Endothelial cell of umbilical vein (primary cell): ENCODE data around the gene TBC1D14. TPM values are rescaled to one million over a fixed set of nuclear protein-coding genes. Genes with fewer than 3 reads are reported as not detected.

ENCODE experiments used
- BruUV-seq: library from RNA; stranded (reverse); fragments of 400-500 nt; replicated peaks from 2 replicates; lab custom pipeline; 2021; lab: Mats Ljungman, UMichigan
- CTCF ChIA-PET: fragments of 300-600, 350-600 bp; sonication (Branson Sonifier 250); formaldehyde crosslinking; loops from one replicate; lab custom pipeline; 2021; ENCODE audit warnings: antibody characterized with exemption, inconsistent platforms; lab: Charles Lee
- POLR2A ChIA-PET: fragments of 300-600, 350-600 bp; sonication (Branson Sonifier 250); formaldehyde crosslinking; loops from one replicate; lab custom pipeline; 2021; ENCODE audit warnings: antibody characterized with exemption, inconsistent platforms; lab: Charles Lee
- DNase-seq: peaks from one replicate; pipeline ENCODE4 v3.0.0-alpha.2; 2011; ENCODE audit warnings: low read depth, low spot score
- FAIRE-seq: peaks from 2 replicates; lab custom pipeline; 2011; peaks lifted over from hg19 to GRCh38; lab: Jason Lieb, UNC
- H2AFZ ChIP-seq: 2 replicates; pipeline ENCODE4 v1.6.0; 2012; ENCODE audit warnings: low read depth, low read length, control low read depth, inconsistent platforms
- H3K27ac ChIP-seq: 2 replicates; pipeline ENCODE4 v1.5.1; 2011; ENCODE audit warnings: low read depth, mild to moderate bottlenecking, control low read depth, low read length, moderate library complexity; ENCODE audit not compliant: insufficient read depth
- H3K27me3 ChIP-seq, 2 experiments: 2 replicates each; pipeline versions ENCODE4 v1.6.0 to v1.6.1; 2011; ENCODE audit warnings: low read length in 2 of 2, mixed read lengths in 1 of 2; ENCODE audit not compliant: control insufficient read depth in 2 of 2, insufficient read depth in 2 of 2
- H3K36me3 ChIP-seq, 2 experiments: 2 replicates in 1 of 2; 3 replicates in 1 of 2; pipeline ENCODE4 v1.5.1; 2011; ENCODE audit warnings: low read length in 2 of 2, mild to moderate bottlenecking in 1 of 2, moderate library complexity in 1 of 2; ENCODE audit not compliant: control insufficient read depth in 2 of 2, insufficient read depth in 2 of 2; ENCODE audit errors: extremely low read depth in 1 of 2
- H3K4me1 ChIP-seq: 3 replicates; pipeline ENCODE4 v1.5.1; 2011; ENCODE audit warnings: mild to moderate bottlenecking, low read length; ENCODE audit not compliant: control insufficient read depth, insufficient read depth; ENCODE audit errors: extremely low read depth
- H3K4me2 ChIP-seq: 2 replicates; pipeline ENCODE4 v1.6.1; 2011; ENCODE audit warnings: low read length, control low read depth, mixed read lengths; ENCODE audit not compliant: insufficient read depth
- H3K4me3 ChIP-seq, 3 experiments: fragments of 200-600 bp in 1 of 3; sonication (generic), shearing (Covaris generic) in 1 of 3; replicated peaks in 1 of 3; 2 replicates each; pipeline ENCODE4 v1.5.1; 2011 to 2016; ENCODE audit warnings: control low read depth in 3 of 3, low read length in 3 of 3, mild to moderate bottlenecking in 2 of 3, inconsistent platforms in 1 of 3, low read depth in 1 of 3, moderate library complexity in 1 of 3; ENCODE audit not compliant: insufficient read depth in 1 of 3
- H3K79me2 ChIP-seq: 2 replicates; pipeline ENCODE4 v1.6.0; 2012; ENCODE audit warnings: low read length, inconsistent platforms; ENCODE audit not compliant: control insufficient read depth, insufficient read depth
- H3K9ac ChIP-seq: replicated peaks from 2 replicates; pipeline ENCODE3; 2011; ENCODE audit warnings: low read length, control low read depth; ENCODE audit not compliant: insufficient read depth; ENCODE audit errors: extremely low read depth
- H3K9me1 ChIP-seq: replicated peaks from 3 replicates; pipeline ENCODE4 v1.6.0; 2011; ENCODE audit warnings: mild to moderate bottlenecking, low read length; ENCODE audit not compliant: control insufficient read depth, insufficient read depth; ENCODE audit errors: extremely low read depth
- H3K9me3 ChIP-seq: replicated peaks from 2 replicates; pipeline ENCODE4 v1.5.1; 2012; ENCODE audit warnings: low read length, inconsistent platforms; ENCODE audit not compliant: control insufficient read depth, insufficient read depth
- H4K20me1 ChIP-seq: replicated peaks from 2 replicates; pipeline ENCODE3; 2011; ENCODE audit warnings: mild to moderate bottlenecking, low read length; ENCODE audit not compliant: control insufficient read depth, insufficient read depth; ENCODE audit errors: extremely low read depth
- CTCF ChIP-seq, 2 donors: IDR thresholded peaks; 1 replicate in 1 of 2; 2 replicates in 1 of 2; pipeline ENCODE4 v1.5.1; 2011; ENCODE audit warnings: low read length in 2 of 2, mild to moderate bottlenecking in 2 of 2, moderate library complexity in 2 of 2, control low read depth in 1 of 2, inconsistent platforms in 1 of 2, low read depth in 1 of 2; ENCODE audit not compliant: insufficient read depth in 1 of 2; ENCODE audit errors: extremely low read depth in 1 of 2
- EZH2 ChIP-seq: IDR thresholded peaks from 2 replicates; pipeline ENCODE4 v1.6.1; 2012; ENCODE audit warnings: borderline replicate concordance, low read depth, mild to moderate bottlenecking, moderate library complexity, low read length, inconsistent platforms; ENCODE audit not compliant: severe bottlenecking
- FOS ChIP-seq: IDR thresholded peaks from 2 replicates; pipeline ENCODE4 v1.6.1; 2011; ENCODE audit warnings: mild to moderate bottlenecking, low read length, moderate library complexity, borderline replicate concordance; ENCODE audit not compliant: insufficient read depth
- GATA2 ChIP-seq: IDR thresholded peaks from 2 replicates; pipeline ENCODE4 v1.7.0; 2011; ENCODE audit warnings: low read depth, mild to moderate bottlenecking, moderate library complexity, mixed read lengths, low read length; ENCODE audit not compliant: insufficient read length, insufficient read depth
- JUN ChIP-seq: IDR thresholded peaks from 2 replicates; pipeline ENCODE4 v1.6.1; 2011; ENCODE audit warnings: borderline replicate concordance, low read depth; ENCODE audit not compliant: insufficient read length, insufficient read depth
- MYC ChIP-seq: IDR thresholded peaks from one replicate; pipeline ENCODE4 v1.6.1; 2011; ENCODE audit warnings: mild to moderate bottlenecking, low read depth, low read length
- POLR2A ChIP-seq: IDR thresholded peaks from 2 replicates; pipeline ENCODE4 v1.6.1; 2012; ENCODE audit warnings: low read depth, mild to moderate bottlenecking, control low read depth, low read length
- POLR2AphosphoS5 ChIP-seq: IDR thresholded peaks from 2 replicates; pipeline ENCODE4 v1.6.1; 2012; ENCODE audit warnings: low read depth, mild to moderate bottlenecking, control low read depth, low read length, moderate library complexity; ENCODE audit not compliant: insufficient read depth
- dilution Hi-C: fragments of 300-500 bp; cut with MboI; formaldehyde crosslinking; loops from one replicate; pipeline ENCODE4 v1.15.0; 2019; ENCODE audit warnings: low sequenced_read_pairs; ENCODE audit not compliant: extremely low pct_ligation_motif_present
- intact Hi-C: fragments of 100-400 bp; cut with micrococcal nuclease; formaldehyde crosslinking; loops from one replicate; pipeline ENCODE4 v1.10.0; 2022
- polyA plus RNA-seq, 4 experiments: library from polyadenylated mRNA; depleted of rRNA in 3 of 4; stranded (reverse) in 3 of 4; unstranded in 1 of 4; fragments of >200 nt; gene quantifications; 2 replicates each; pipeline versions ENCODE4 v1.2.1 to v1.2.3, GENCODE V29; 2011 to 2012; ENCODE audit warnings: missing spikeins in 1 of 4
- total RNA-seq: library from RNA; stranded (reverse); gene quantifications from 2 replicates; pipeline ENCODE4 v1.2.3, GENCODE V29; 2021
- TF ChIP-seq, protein P1 (sequence below): IDR thresholded peaks from 2 replicates; pipeline ENCODE4 v1.6.1; 2011; ENCODE audit not compliant: insufficient read depth, insufficient read length

TBC1D14 gene
- total and polyA plus RNA-seq, 2 donors (not counting 3 experiments of a cell fraction or from before 2014, with no cell fraction given): 23.7 to 24.8 TPM

- Histone ChIP-seq H3K9me3 (no peaks in the 10 kb centered on the region), H3K9ac (no peak overlapping the region), H3K4me1 (peaks cover 21% of the 10 kb centered on the region), H4K20me1 (no peaks in the 10 kb centered on the region), H3K79me2 (no peaks in the 10 kb centered on the region), H3K27ac (no peak overlapping the region), H3K36me3 (no peaks in the 10 kb centered on the region), H3K4me3 (no peak overlapping the region), H3K27me3 (no peaks in the 10 kb centered on the region), H2AFZ (no peak overlapping the region), H3K4me2 (no peak overlapping the region), H3K9me1 (no peaks in the 10 kb centered on the region)
- no peak for TF ChIP-seq GATA2
- no peak for TF ChIP-seq JUN
- no peak for TF ChIP-seq FOS
- TF ChIP-seq CTCF (IDR thresholded peaks at IDR 0.05; ENCODE audit: extremely low read depth in 1 of 2, insufficient read depth in 1 of 2, low read depth in 1 of 2, low read length in 2 of 2): no peak
- no peak for TF ChIP-seq POLR2A
- TF ChIP-seq EZH2: no peak
- TF ChIP-seq, protein P1, sequence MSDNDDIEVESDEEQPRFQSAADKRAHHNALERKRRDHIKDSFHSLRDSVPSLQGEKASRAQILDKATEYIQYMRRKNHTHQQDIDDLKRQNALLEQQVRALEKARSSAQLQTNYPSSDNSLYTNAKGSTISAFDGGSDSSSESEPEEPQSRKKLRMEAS: no peak
- TF ChIP-seq POLR2AphosphoS5: no peak
- no peak for TF ChIP-seq MYC
- intact Hi-C loops (no loop called here), dilution Hi-C loops (no loop called here)
- DNase-seq (no peak), FAIRE-seq (no peak)
- POLR2A ChIA-PET: no interaction called here
- BruUV-seq: no TSS peak
- CTCF ChIA-PET: interaction anchor here (1.3 kb wide), 1 partner anchor 37 kb away, joined by 4 read pairs; no protein-coding TSS in a partner anchor
These were observed 28.1 kb downstream of the TBC1D14 start for GRCh38 chr4:6937754-6938153.
